A549 treated with DMSO at 1 μM for 4 hours (cell line): ENCODE results near the gene RHBDD2. TPM values are rescaled to one million over a fixed set of nuclear protein-coding genes. Genes with fewer than 3 reads are reported as not detected.

Experiments
- total RNA-seq: library from RNA; stranded (reverse); fragments of 200-300 nt; extraction: Qiagen RNA extraction; gene quantifications from 5 replicates; pipeline ENCODE4 v1.2.3, GENCODE V29; 2022; ENCODE audit warnings: low read depth

RHBDD2 gene
- 78.1 to 97.0 TPM (median 90.1 TPM) in 5 replicates for total RNA-seq

DNA sequence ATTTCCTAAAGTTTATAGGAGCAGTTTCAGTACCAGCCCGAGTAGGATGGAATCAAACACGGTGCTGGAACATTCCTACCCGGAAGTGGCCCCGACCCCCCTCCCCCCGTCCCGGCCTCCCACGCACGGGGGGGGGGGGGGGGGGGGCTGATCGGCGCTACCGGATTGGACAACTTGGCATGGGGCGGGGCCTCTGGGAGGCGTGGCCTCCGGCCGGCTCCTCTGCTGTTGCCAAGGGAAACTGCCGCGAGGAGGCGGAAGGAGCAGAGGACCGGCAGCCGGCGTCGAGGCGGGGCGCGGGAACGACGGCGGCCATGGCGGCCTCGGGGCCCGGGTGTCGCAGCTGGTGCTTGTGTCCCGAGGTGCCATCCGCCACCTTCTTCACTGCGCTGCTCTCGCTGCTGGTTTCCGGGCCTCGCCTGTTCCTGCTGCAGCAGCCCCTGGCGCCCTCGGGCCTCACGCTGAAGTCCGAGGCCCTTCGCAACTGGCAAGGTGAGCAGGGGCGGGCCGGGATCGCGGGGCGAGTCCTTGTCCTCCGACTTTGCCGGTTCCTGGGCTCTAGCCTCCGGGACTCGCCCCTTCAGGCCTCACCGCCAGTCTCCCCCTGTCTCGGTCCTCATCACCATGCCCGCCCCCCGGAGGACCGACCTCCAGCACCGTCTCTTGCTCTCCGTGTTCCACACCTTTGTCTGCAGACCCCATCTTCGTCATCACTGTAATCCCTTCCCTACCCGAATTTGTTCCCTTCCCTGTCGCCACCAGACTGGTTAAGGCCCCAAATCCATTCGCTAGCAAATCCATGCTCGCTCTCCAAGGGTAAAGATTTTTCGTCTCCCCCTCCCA lies at the start of gene RHBDD2:
TSS of gene RHBDD2 (plus strand) at position 266 of the 843 bp plus-strand sequence. CDS start at position 315, 49 bp downstream.

DNA sequence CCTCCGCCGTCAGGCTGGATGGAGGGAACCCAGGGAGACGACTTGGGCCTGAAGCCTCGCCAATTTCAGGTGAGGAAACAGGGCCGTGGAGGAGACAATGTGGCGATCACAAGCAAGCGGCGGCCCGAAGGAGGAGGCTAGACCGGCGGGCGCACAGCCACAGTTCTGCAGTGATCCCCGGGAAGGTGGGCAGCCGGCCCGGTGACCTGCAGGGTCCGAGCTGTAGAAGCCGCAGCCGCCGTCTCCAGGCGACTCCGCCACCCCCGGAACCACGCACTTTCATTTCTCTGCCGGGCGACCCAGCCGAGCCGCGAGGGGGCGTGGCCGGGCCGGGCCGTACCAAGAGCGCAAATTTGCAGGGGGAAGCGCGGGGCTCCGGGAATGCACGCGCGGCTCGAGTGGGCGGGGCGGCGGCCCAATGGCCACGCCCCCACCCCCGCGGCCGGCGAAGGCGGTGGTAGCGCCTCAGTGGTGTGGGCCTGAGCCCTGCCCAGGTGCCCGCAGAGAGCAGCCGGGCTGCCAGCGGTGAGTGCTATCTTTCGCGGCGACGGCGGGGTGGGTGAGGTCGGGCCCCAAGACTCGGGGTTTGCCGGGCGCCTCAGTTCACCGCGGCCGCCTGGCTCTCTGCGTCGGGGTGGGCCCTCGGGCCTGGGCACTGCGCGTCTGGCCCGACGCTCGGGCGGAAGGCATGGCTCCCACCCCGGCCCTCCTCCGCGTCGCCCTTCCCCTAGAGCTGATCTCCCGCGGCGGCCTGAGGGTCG lies 36.0 kb downstream of the RHBDD2 start, which contains the start of gene POR:
TSS of gene POR (plus strand) at position 501 of the 761 bp plus-strand sequence. CDS start 38,847 bp downstream, outside the sequence.

Other genes starting within 250 kb of the RHBDD2 start
- gene HIP1, start 140.1 kb upstream of the RHBDD2 start, total RNA-seq, result 17.6 to 21.7 TPM (median 19.2 TPM) in 5 replicates
- gene CCL26, start 106.8 kb upstream of the RHBDD2 start, total RNA-seq, result 7.7 to 11.2 TPM (median 9.4 TPM) in 5 replicates
- 0.25 to 0.32 TPM in 2 of 5 replicates, not detected in the others for gene CCL24, start 65.2 kb upstream of the RHBDD2 start, total RNA-seq
- gene POR, start 36.1 kb downstream of the RHBDD2 start, total RNA-seq, result 122 to 169 TPM (median 154 TPM) in 5 replicates
- 39.6 to 42.6 TPM (median 39.9 TPM) in 5 replicates for gene TMEM120A, start 115.6 kb downstream of the RHBDD2 start, total RNA-seq
- gene STYXL1, start 169.0 kb downstream of the RHBDD2 start, total RNA-seq, result 38.8 to 42.5 TPM (median 40.4 TPM) in 5 replicates
- gene MDH2, start 169.1 kb downstream of the RHBDD2 start, total RNA-seq, result 325 to 399 TPM (median 370 TPM) in 5 replicates